ENCODE measurements around the gene LRRK2.

- TF ChIP-seq POLR2A (IDR thresholded peaks at IDR 0.05) = no peak
- TF ChIP-seq CTCF (IDR thresholded peaks at IDR 0.05) = no peak
Measured at GRCh38 chr12:40315375-40315774, 90.6 kb downstream of the LRRK2 start.

All from body of pancreas (tissue), 4 donors.